Measurements from ENCODE around the gene SIRT3. TPM values are rescaled to one million over a fixed set of nuclear protein-coding genes. Genes with fewer than 3 reads are reported as not detected.

SIRT3 gene
- total and polyA plus RNA-seq, 2 donors (not counting 1 experiment from before 2014, with no cell fraction given): 8.8 to 11.0 TPM

- no peak overlapping the region for H2AFZ ChIP-seq (ENCODE audit: low read length)
- no peaks in the 10 kb centered on the region for H3K9me3 ChIP-seq (ENCODE audit: control insufficient read depth, insufficient read depth, low read depth, low read length)
- H3K27ac ChIP-seq (ENCODE audit: insufficient read depth, low read length): no peak overlapping the region
- H3K79me2 ChIP-seq (ENCODE audit: control insufficient read depth, insufficient read depth, low read length): no peaks in the 10 kb centered on the region
- H3K9ac ChIP-seq (ENCODE audit: insufficient read depth, low read length): no peak overlapping the region
- DNase-seq (ENCODE audit: low read depth in 2 of 2): no peak
- peaks cover 4% of the 10 kb centered on the region for H3K4me1 ChIP-seq (ENCODE audit: control insufficient read depth, extremely low read depth, insufficient read depth, low read length)
- no peaks in the 10 kb centered on the region for H4K20me1 ChIP-seq (ENCODE audit: control insufficient read depth, extremely low read depth, insufficient read depth, low read length)
- no peaks in the 10 kb centered on the region for H3K27me3 ChIP-seq (ENCODE audit: control insufficient read depth, insufficient read depth, low read length)
- H3K4me2 ChIP-seq (ENCODE audit: extremely low read depth, insufficient read depth, low read length): no peak overlapping the region
- no peak overlapping the region for H3K4me3 ChIP-seq (replicated peaks in 1 of 4; ENCODE audit: control extremely low read depth in 1 of 4, insufficient read depth in 1 of 4, low read depth in 3 of 4, low read length in 4 of 4)
- TF ChIP-seq EZH2 (IDR thresholded peaks at IDR 0.05; ENCODE audit: low read length, missing control alignments): no peak
- no peak for TF ChIP-seq CTCF (conservative IDR thresholded peaks at IDR 0.05 in 1 of 2, IDR thresholded peaks at IDR 0.05 in 1 of 2; ENCODE audit: low read depth in 1 of 2, low read length in 2 of 2)
- H3K36me3 ChIP-seq (ENCODE audit: control insufficient read depth, insufficient read depth, low read length): no peaks in the 10 kb centered on the region
Observed at GRCh38 chr11:266676-267439, 30.7 kb upstream of the SIRT3 start.

GRCh38 chr11:261624-262023 is 25.5 kb upstream of the SIRT3 start:
- no peak overlapping the region for H3K9ac ChIP-seq (ENCODE audit: insufficient read depth, low read length)
- no peaks in the 10 kb centered on the region for H3K27me3 ChIP-seq (ENCODE audit: control insufficient read depth, insufficient read depth, low read length)
- DNase-seq (ENCODE audit: low read depth in 2 of 2): no peak

GRCh38 chr11:259413-259812 is 23.3 kb upstream of the SIRT3 start:
- no peak overlapping the region for H2AFZ ChIP-seq (ENCODE audit: low read length)
- no peak overlapping the region for H3K4me3 ChIP-seq (replicated peaks in 1 of 4; ENCODE audit: control extremely low read depth in 1 of 4, insufficient read depth in 1 of 4, low read depth in 3 of 4, low read length in 4 of 4)
- H3K9me3 ChIP-seq (ENCODE audit: control insufficient read depth, insufficient read depth, low read depth, low read length): no peaks in the 10 kb centered on the region
- no peaks in the 10 kb centered on the region for H3K27me3 ChIP-seq (ENCODE audit: control insufficient read depth, insufficient read depth, low read length)
- no peak overlapping the region for H3K27ac ChIP-seq (ENCODE audit: insufficient read depth, low read length)
- H3K4me1 ChIP-seq (ENCODE audit: control insufficient read depth, extremely low read depth, insufficient read depth, low read length): no peaks in the 10 kb centered on the region
- DNase-seq (ENCODE audit: low read depth in 2 of 2): no peak
- H4K20me1 ChIP-seq (ENCODE audit: control insufficient read depth, extremely low read depth, insufficient read depth, low read length): no peaks in the 10 kb centered on the region
- no peak overlapping the region for H3K9ac ChIP-seq (ENCODE audit: insufficient read depth, low read length)
- no peaks in the 10 kb centered on the region for H3K36me3 ChIP-seq (ENCODE audit: control insufficient read depth, insufficient read depth, low read length)
- H3K4me2 ChIP-seq (ENCODE audit: extremely low read depth, insufficient read depth, low read length): no peak overlapping the region
- H3K79me2 ChIP-seq (ENCODE audit: control insufficient read depth, insufficient read depth, low read length): no peaks in the 10 kb centered on the region
- TF ChIP-seq EZH2 (IDR thresholded peaks at IDR 0.05; ENCODE audit: low read length, missing control alignments) (no peak), CTCF (conservative IDR thresholded peaks at IDR 0.05 in 1 of 2, IDR thresholded peaks at IDR 0.05 in 1 of 2; ENCODE audit: low read depth in 1 of 2, low read length in 2 of 2) (no peak)

More at GRCh38 chr11:261624-262023, 25.5 kb upstream of the SIRT3 start:
- TF ChIP-seq EZH2 (IDR thresholded peaks at IDR 0.05; ENCODE audit: low read length, missing control alignments) (no peak), CTCF (conservative IDR thresholded peaks at IDR 0.05 in 1 of 2, IDR thresholded peaks at IDR 0.05 in 1 of 2; ENCODE audit: low read depth in 1 of 2, low read length in 2 of 2) (no peak)
- Histone ChIP-seq H3K4me1 (ENCODE audit: control insufficient read depth, extremely low read depth, insufficient read depth, low read length) (no peaks in the 10 kb centered on the region), H3K4me2 (ENCODE audit: extremely low read depth, insufficient read depth, low read length) (no peak overlapping the region), H3K9me3 (ENCODE audit: control insufficient read depth, insufficient read depth, low read depth, low read length) (no peaks in the 10 kb centered on the region), H3K79me2 (ENCODE audit: control insufficient read depth, insufficient read depth, low read length) (no peaks in the 10 kb centered on the region), H3K4me3 (replicated peaks in 1 of 4; ENCODE audit: control extremely low read depth in 1 of 4, insufficient read depth in 1 of 4, low read depth in 3 of 4, low read length in 4 of 4) (no peak overlapping the region), H4K20me1 (ENCODE audit: control insufficient read depth, extremely low read depth, insufficient read depth, low read length) (no peaks in the 10 kb centered on the region), H2AFZ (ENCODE audit: low read length) (no peak overlapping the region), H3K36me3 (ENCODE audit: control insufficient read depth, insufficient read depth, low read length) (no peaks in the 10 kb centered on the region), H3K27ac (ENCODE audit: insufficient read depth, low read length) (no peak overlapping the region)
